Ammon's horn (tissue), 1 donor: ENCODE results near the gene GNE.
A peak's percentile ranks its signal among the peaks of the same experiment; 100 is the strongest.

Experiments used
- DNase-seq: peaks from one replicate; pipeline ENCODE4 v3.0.0-alpha.2; 2016; ENCODE audit warnings: low spot score

Gene GNE

DNA sequence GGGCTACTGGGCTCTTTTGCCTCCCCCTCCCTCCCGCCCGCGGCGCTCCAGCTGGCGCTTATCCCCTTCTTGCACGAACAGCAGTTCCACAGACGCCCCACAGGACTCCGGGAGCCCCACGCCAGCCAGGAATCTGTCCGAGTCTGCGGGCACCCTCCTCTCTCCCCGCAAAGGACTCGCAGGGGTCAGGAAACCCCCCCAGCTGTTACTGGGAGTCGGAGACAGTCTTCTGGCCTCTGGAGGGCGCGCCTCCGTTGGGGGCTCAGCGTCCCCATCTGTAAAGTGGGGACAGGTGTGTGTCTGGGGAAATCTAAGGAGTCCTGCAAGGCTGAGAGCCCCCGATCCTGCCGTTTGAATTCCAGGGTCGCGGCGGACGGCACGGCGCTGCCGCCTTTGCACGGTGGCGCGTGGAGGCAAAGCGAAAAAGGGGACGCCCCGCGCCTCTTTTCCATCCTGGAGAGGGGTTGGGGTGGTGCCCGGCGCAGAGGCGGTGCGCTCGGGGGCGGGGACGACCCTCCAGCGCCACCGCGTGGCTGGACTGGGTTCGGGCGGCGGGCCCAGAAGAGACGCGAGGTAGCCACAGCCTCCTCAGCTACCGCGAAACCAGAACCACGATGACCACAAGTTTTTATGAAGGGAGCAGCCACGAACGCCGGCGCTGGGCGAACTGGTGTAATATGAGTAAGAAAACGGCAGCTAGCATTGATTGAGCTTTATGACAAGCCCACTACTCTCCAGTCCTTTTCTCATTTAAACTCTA, 91.9 kb downstream of the GNE start:
- peak; percentile 85 for DNase-seq

DNA sequence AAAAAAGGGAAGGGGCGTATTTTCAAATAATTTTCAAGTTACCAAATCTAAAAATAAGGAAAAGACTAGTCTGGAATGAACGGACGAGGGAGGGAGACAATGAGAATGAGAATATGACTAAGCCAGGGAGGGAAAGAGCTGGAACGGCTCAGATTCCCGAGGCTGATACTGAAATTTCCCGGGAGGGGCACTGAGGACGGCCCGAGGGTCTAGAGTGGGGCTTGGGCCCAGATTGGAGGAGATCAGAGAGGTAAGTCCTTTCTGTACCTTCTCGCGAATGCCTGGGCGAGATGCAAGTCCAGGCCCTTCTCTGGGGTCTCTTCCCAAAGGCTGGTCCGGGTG, 92.5 kb downstream of the GNE start:
- DNase-seq: peak; percentile 41

DNA sequence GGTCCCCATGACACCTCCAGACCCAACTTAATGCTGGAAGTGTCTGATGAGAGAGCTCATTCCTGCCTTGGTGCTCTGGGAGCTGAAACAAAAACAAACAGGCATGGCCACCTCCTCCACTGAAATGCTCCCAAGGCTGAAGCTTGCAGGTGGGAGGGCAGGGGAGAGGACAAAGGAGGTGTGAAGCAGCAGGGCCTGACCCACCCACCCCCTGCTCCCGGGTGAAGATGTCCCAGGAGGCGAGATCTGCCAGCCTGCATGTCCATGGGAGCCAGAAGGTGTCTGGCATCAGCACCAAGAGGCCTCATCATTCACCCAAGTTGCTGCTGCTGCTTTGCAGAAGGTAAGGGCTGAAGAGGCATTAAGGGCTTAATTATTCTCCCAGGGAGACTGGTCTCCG, 93.3 kb downstream of the GNE start:
- no peak for DNase-seq
